ENCODE results near the gene STON1.
A peak's percentile ranks its signal among the peaks of the same experiment; 100 is the strongest.
"Not testable (repeated sequence)": the region's sequence is repeated elsewhere in the genome, so short reads cannot be mapped to it uniquely, and the experiment has no call there.

Gene STON1
- total RNA-seq: 2.8 reads per million, percentile 9 among the genes with 10 or more reads in this experiment

DNA sequence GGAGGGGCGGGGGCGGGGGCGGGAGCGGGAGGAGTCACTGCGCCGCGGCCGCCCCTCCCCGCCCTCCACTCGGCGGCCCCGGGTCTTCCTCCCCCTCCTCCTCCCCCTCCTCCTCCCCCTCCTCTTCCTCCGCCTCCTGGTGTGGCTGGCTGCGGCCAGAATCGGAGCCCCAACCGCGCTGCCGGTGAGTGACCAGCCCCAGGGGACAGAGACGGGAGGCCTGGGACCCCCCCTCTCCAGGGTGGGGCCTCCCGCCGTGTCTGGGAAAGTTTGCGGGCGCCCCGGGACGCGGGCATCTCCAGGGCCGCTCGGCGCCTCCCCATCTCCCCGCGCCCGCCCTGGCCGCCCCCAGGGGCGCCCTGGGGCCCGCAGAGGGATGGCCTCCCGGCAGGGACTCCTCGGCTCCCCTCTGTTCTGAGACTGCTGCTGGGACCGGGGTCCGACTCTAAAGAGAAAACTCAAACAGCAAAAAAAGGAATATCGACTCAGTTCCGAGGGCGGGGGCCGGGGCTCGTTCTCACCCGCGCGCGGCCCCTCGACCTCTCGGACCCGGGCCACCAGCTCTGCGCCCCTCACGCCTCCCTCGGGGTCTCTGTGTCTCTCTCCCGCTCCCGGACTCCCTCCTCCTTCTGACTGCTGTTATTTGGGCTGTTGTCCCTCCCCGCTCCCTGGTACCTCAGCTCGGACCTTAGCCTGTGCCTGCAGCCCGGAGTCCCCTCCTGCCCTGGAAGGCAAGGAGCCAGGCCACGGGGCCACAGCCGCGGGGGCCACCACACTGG is at the start of gene STON1:
Gene STON1 (plus strand): TSS at position 122 of the 779 bp plus-strand sequence. CDS start 50,480 bp downstream, outside the sequence.
- DNase-seq: no peak

- DNase-seq: no peak
Observed at GRCh38 chr2:48480526-48480925, 49.4 kb upstream of the STON1 start.

- DNase-seq: no peak
Observed at GRCh38 chr2:48482313-48482712, 47.6 kb upstream of the STON1 start.

DNA sequence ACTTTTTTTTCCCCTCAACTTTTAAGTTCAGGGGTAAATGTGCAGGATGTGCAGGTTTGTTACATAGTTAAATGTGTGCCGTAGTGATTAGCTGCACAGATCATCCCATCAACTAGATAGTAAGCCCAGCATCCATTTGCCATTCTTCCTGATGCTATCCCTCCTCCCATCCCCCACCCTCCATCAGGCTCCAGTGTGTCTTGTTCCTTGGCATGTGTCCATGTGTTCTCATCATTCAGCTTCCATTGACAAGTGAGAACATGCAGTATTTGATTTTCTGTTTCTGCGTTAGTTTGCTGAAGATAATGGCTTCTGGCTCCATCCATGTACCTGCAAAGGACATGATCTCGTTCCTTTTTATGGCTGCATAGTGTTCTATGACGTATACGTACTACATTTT is 47.2 kb upstream of the STON1 start:
- DNase-seq: no peak

GRCh38 chr2:48483506-48483905 is 46.4 kb upstream of the STON1 start:
- DNase-seq: no peak

DNA sequence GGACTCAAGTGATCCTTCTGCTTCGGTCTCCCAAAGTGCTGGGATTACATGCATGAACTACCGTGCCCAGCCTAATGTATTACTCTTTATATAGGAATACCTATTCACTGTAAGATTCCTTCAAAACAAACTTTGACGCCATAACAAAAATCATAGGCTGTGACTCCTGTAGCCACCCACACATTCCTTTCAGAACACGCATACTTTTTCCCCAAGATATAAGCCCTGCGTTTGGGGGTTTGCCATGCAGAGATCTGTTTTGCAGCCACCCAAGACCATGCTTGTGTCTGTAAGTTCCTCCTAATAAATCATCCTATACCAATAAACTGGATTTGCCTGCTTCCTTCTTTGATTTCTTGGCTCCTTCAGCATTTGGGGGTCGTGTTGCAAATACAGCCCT is 46.0 kb upstream of the STON1 start:
- no peak for DNase-seq

DNA sequence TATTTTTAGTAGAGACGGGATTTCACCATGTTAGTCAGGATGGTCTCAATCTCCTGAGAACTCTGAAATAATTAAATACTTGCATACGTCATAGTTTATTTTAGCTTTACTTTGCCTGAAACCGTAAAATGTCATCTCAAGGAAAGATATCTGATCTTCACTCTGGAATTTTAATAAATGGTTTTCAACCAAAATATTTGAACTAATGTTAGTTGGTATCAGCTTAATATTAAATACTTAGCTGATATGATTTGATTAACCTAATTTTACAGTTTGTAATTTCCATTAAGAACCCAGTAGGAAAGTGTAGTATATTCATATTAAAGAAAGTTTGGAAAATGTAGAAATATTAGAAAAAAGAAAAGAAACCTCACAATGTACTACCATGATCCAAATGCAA is 41.4 kb upstream of the STON1 start:
- no peak for DNase-seq

DNA sequence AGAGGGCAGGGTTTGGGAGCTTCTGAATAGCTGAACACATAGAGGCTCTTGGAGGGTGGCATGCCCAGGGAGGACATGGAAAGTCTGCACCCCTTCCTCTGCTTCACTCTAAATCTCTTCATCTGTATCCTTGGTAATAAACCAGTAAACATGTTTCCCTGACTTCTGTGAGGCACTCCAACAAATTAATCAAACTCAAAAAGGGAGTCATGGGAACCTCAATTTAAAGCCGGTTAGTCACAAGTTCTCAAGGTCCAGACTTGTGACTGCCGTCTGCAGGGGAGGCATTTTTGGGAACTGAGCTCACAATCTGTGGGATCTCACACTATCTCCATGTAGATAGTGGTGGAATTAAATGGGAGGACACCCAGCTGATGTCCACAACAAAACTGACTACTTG is 33.1 kb upstream of the STON1 start:
- no peak for DNase-seq

GRCh38 chr2:48504647-48505327 is 25.2 kb upstream of the STON1 start:
- DNase-seq: no peak

DNA sequence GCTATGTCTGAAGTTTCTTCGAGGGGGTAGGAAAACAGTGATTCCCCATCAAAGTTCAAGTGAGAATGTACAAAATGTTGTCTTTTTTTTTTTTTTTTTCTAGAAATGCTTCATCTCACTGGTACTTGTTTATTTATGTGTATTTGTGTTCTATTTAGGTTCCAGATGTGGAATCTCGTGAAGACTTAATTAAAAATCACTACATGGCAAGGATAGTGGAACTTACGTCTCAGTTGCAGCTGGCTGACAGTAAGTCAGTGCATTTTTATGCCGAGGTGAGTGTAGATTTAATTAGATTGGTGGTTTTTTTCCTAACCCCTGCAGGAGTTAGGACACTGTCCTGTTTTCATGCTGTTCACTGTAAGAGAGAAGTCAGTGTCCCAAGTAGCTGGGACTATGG is 22.8 kb upstream of the STON1 start:
- DNase-seq: no peak

- no peak for DNase-seq
Observed at GRCh38 chr2:48508461-48509124, 21.4 kb upstream of the STON1 start.

DNA sequence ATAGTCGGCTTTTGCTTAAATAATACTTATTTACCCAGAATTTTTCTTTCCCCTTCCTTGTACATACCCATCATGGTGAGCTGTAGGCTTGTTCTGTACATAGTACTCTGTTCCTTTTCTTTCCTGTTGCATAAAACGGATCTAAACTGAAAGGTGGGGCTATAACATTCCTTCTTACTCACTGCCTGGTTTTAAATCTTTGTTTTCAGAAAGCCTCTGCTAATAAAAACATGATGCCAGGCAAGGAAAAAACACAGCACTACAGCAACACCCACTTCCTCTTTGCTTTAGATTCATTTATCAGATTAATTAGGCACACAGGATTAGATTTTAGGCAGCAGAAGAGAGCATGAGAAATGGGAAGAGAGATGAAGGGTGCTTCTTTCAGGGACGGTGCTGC is 19.6 kb upstream of the STON1 start:
- no peak for DNase-seq

- DNase-seq: no peak
Observed at GRCh38 chr2:48511849-48512470, 18.0 kb upstream of the STON1 start.

GRCh38 chr2:48512571-48512970 is 17.4 kb upstream of the STON1 start:
- DNase-seq: no peak

- DNase-seq: no peak
Observed at GRCh38 chr2:48514348-48515003, 15.5 kb upstream of the STON1 start.

- DNase-seq: no peak
Observed at GRCh38 chr2:48515513-48515985, 14.4 kb upstream of the STON1 start.

GRCh38 chr2:48519593-48519992 is 10.4 kb upstream of the STON1 start:
- DNase-seq: no peak

DNA sequence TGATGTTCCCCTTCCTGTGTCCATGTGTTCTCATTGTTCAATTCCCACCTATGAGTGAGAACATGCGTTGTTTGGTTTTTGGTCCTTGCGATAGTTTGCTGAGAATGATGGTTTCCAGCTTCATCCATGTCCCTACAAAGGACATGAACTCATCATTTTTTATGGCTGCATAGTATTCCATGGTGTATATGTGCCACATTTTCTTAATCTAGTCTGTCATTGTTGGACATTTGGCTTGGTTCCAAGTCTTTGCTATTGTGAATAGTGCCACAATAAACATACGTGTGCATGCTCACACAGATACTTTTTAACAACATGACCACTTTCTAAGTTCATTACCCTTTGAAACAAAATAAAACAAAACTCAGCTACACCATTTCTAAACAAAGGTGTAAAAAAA is 5.2 kb upstream of the STON1 start:
- DNase-seq: not testable (repeated sequence)

DNA sequence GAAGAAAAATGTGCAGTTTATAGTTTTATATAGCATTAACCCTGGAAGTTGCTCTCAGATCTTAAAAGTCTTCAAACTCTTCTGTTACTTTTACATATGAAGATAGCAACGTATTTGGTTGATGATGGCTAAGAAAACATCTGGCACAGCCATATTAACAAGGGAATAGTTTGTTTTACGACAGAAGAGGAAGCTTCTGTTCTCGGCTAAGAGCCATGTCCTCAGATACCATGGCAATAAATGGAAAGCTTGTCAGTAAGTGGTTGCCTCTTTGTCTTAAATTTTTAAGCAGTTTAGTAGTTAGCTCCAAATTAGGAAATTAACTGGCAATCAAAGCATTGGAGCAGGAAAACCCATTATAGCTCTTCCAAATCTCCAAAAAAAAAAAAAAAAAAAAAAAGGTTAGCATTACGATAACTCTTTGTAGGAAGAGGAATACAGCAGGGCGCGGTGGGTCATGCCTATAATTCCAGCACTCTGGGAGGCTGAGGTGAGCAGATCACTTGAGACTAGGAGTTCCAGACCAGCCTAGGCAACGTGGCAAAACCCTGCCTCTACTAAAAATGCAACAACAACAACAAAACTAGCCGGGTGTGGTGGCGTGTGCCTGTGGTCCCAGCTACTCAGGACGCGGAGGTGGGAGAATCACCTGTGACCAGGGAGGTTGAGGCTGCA is 4.5 kb upstream of the STON1 start:
- DNase-seq: no peak

DNA sequence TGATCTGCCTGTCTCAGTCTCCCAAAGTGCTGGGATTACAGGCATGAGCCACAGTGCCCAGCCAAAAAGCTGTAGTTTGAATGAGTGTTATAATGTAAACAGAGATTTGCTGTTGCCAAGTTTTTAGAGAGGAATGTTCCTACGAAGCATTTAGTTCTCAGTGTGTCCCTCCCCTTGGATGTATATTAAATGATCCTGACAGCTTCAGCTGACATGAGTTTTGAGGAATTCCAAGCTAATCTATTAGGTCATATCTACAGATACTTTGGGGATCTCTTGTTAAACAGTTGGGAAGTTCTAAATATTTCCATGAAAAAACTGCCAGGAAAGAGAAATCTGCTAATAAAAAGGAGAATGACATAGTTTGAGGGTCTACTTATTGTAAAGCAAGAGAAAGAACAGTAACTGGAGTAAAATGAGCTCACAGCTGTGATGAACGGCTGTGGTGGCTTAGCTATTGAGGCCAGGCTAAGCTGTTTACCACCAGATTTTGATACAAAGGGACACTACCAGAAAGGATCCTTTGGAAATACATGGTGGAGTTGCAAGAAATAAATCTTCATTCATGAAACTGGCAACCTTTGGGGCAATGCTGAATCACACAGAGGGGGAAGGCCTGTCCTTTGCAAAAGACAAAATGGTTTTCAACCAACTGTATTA is 2.6 kb upstream of the STON1 start:
- no peak for DNase-seq

- no peak for DNase-seq
Observed at GRCh38 chr2:48528431-48528830, 1.5 kb upstream of the STON1 start.

All from effector CD4-positive, alpha-beta T cell (primary cell).